ENCODE data around the gene ZDHHC8.

ZDHHC8 gene

DNA sequence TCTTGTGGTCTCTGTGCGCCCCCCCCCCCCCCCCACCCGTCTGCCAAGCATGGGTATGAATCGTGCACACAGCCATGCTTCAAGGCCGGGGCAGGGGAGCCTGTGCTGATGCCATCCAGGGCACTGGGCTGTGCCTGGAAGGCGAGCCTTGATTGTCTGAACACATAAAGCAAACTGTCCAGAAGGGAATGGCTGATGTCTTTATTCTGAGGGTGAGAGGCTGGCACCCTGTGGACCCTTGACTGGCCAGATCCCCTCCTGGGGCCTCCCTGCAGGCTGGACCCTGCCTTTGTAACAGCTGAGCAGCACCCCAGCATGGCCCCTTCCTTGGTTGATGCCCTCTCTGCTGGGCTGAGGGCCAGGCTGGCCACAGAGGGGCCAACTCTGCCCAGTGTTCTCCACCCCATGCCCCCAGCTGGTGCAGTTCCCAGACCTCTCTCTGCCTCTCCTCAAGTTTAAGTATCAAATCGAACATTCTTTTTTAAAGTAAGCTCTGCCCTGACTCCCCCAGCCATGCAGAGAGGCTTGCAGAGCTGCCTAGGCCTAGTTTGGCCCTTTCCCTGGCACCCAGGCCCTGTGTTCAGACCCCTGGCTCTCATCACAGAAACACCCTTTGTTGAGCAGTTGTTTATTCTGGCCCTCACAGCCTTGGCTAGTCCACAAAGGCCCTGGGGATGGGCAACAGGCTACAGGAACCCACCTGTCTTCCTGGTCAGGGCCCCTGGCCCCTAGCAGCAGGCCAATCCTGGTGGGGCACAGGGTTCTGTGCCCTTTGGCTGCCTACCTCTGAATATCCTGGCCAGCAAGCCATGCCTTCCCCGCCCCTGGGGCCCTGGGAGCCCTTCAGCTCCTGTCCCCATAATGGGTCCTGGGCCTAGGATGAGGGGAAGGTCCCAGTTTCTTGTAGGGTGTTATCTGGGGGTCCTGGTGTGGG is 19.6 kb upstream of the ZDHHC8 start:
- Histone ChIP-seq H3K36me3 (ENCODE audit: control insufficient read depth, insufficient read depth, low read length) (peaks cover 44% of the 10 kb centered on the region), H3K4me3 (replicated peaks; ENCODE audit: low read depth, low read length) (no peak overlapping the region), H3K27me3 (replicated peaks; ENCODE audit: control insufficient read depth, insufficient read depth, low read length) (no peaks in the 10 kb centered on the region)
- DNase-seq (ENCODE audit: extremely low read depth, insufficient read length) = no peak
- TF ChIP-seq, protein P1, sequence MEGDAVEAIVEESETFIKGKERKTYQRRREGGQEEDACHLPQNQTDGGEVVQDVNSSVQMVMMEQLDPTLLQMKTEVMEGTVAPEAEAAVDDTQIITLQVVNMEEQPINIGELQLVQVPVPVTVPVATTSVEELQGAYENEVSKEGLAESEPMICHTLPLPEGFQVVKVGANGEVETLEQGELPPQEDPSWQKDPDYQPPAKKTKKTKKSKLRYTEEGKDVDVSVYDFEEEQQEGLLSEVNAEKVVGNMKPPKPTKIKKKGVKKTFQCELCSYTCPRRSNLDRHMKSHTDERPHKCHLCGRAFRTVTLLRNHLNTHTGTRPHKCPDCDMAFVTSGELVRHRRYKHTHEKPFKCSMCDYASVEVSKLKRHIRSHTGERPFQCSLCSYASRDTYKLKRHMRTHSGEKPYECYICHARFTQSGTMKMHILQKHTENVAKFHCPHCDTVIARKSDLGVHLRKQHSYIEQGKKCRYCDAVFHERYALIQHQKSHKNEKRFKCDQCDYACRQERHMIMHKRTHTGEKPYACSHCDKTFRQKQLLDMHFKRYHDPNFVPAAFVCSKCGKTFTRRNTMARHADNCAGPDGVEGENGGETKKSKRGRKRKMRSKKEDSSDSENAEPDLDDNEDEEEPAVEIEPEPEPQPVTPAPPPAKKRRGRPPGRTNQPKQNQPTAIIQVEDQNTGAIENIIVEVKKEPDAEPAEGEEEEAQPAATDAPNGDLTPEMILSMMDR (IDR thresholded peaks at IDR 0.05; ENCODE audit: insufficient read depth, low read length, poor library complexity, severe bottlenecking) = no peak

- TF ChIP-seq, protein P1 (IDR thresholded peaks at IDR 0.05; ENCODE audit: insufficient read depth, low read length, poor library complexity, severe bottlenecking) = no peak
- H3K36me3 ChIP-seq (ENCODE audit: control insufficient read depth, insufficient read depth, low read length) = peaks cover 37% of the 10 kb centered on the region
- H3K27me3 ChIP-seq (replicated peaks; ENCODE audit: control insufficient read depth, insufficient read depth, low read length) = no peaks in the 10 kb centered on the region
- DNase-seq (ENCODE audit: extremely low read depth, insufficient read length) = no peak
- no peak overlapping the region for H3K4me3 ChIP-seq (replicated peaks; ENCODE audit: low read depth, low read length)
Measured at GRCh38 chr22:20112623-20113511, 18.7 kb upstream of the ZDHHC8 start.

DNA sequence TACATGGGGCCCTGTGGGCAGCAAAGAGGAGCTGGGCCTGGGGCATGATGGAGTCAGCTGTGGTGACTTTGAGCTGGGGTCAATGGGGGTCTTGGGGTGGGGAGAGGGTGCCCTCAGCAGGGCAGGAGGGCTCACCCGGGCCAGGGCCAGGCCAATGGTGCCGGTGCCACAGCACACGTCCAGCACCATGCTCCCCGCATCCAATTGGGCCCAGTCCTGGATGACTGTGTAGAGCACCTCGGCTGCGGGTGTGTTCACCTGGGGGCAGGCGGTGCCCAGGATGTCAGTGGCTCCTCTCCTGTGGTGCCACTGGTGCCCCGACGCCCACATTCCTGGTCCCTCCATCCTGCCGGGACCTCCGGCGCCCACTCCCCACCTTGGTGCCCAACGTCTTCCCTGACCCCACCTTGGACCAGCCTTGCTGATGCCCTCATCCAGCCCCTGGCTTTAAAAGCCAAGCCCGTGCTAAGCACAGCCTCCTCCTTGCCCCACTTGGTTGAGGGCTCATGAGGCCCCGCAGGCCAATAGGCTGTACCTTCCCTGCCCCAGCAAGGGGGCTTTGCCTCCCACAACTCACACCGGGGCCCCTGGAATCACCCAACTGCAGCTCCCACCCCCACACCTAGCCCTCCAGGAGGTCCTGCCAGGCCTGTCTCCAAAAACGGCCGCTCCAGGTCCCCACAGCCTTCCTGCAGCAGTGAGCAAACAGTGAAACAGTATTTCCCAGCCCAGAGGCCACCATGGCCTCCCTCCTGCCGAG is 17.9 kb upstream of the ZDHHC8 start:
- Histone ChIP-seq H3K4me3 (replicated peaks; ENCODE audit: low read depth, low read length) (no peak overlapping the region), H3K27me3 (replicated peaks; ENCODE audit: control insufficient read depth, insufficient read depth, low read length) (no peaks in the 10 kb centered on the region), H3K36me3 (ENCODE audit: control insufficient read depth, insufficient read depth, low read length) (peaks cover 33% of the 10 kb centered on the region)
- DNase-seq (ENCODE audit: extremely low read depth, insufficient read length) = no peak
- TF ChIP-seq, protein P1 (IDR thresholded peaks at IDR 0.05; ENCODE audit: insufficient read depth, low read length, poor library complexity, severe bottlenecking) = no peak

- DNase-seq (ENCODE audit: extremely low read depth, insufficient read length) = no peak
- TF ChIP-seq, protein P1 (IDR thresholded peaks at IDR 0.05; ENCODE audit: insufficient read depth, low read length, poor library complexity, severe bottlenecking) = no peak
- Histone ChIP-seq H3K27me3 (replicated peaks; ENCODE audit: control insufficient read depth, insufficient read depth, low read length) (no peaks in the 10 kb centered on the region), H3K36me3 (ENCODE audit: control insufficient read depth, insufficient read depth, low read length) (peaks cover 30% of the 10 kb centered on the region), H3K4me3 (replicated peaks; ENCODE audit: low read depth, low read length) (no peak overlapping the region)
Measured at GRCh38 chr22:20114506-20115475, 16.8 kb upstream of the ZDHHC8 start.
